HEK293 (cell line): Measurements from ENCODE around the gene COX7A2.

Experiments used
- CTCF ChIP-seq: fragments of 450-650 bp; formaldehyde crosslinking; IDR thresholded peaks from 2 replicates; pipeline ENCODE4 v1.5.1; 2016; ENCODE audit warnings: missing biosample characterization, missing genetic modification characterization
- KLF16 ChIP-seq: fragments of 450-650 bp; formaldehyde crosslinking; IDR thresholded peaks from 2 replicates; pipeline ENCODE4 v1.5.1; 2017; ENCODE audit warnings: missing biosample characterization, missing genetic modification characterization
- MEIS1 ChIP-seq: sonication (generic); formaldehyde crosslinking; IDR thresholded peaks from 2 replicates; pipeline ENCODE4 v1.8.1; 2022; ENCODE audit warnings: missing genetic modification reagents, mild to moderate bottlenecking, borderline replicate concordance
- SETDB1 ChIP-seq: IDR thresholded peaks from one replicate; pipeline ENCODE4 v1.6.1; 2017; ENCODE audit warnings: mild to moderate bottlenecking, low read length, moderate library complexity, mixed read lengths; ENCODE audit not compliant: insufficient read length
- WT1 ChIP-seq: fragments of 450-650 bp; formaldehyde crosslinking; IDR thresholded peaks from 2 replicates; pipeline ENCODE4 v1.5.1; 2016; ENCODE audit warnings: missing biosample characterization, missing genetic modification characterization
- YY2 ChIP-seq: fragments of 450-650 bp; formaldehyde crosslinking; IDR thresholded peaks from 2 replicates; pipeline ENCODE4 v1.5.1; 2016; ENCODE audit warnings: missing biosample characterization, missing genetic modification characterization
- ZFP37 ChIP-seq: fragments of 450-650 bp; formaldehyde crosslinking; IDR thresholded peaks from 2 replicates; pipeline ENCODE4 v1.5.1; 2016; ENCODE audit warnings: missing biosample characterization, missing genetic modification characterization
- ZFP69B ChIP-seq: fragments of 450-650 bp; formaldehyde crosslinking; IDR thresholded peaks from 2 replicates; pipeline ENCODE4 v1.5.1; 2016; ENCODE audit warnings: missing biosample characterization, missing genetic modification characterization
- ZNF121 ChIP-seq: fragments of 450-650 bp; formaldehyde crosslinking; IDR thresholded peaks from 2 replicates; pipeline ENCODE4 v1.5.1; 2016; ENCODE audit warnings: missing biosample characterization, missing genetic modification characterization
- ZNF157 ChIP-seq: fragments of 450-650 bp; formaldehyde crosslinking; IDR thresholded peaks from 2 replicates; pipeline ENCODE4 v1.5.1; 2016; ENCODE audit warnings: missing biosample characterization, missing genetic modification characterization
- ZNF175 ChIP-seq: fragments of 450-650 bp; formaldehyde crosslinking; IDR thresholded peaks from 2 replicates; pipeline ENCODE4 v1.5.1; 2016; ENCODE audit warnings: missing biosample characterization, missing genetic modification characterization
- ZNF37A ChIP-seq: fragments of 450-650 bp; IDR thresholded peaks from 2 replicates; pipeline ENCODE4 v1.5.1; 2018; ENCODE audit warnings: missing biosample characterization, missing genetic modification characterization
- ZNF521 ChIP-seq: fragments of 450-650 bp; formaldehyde crosslinking; IDR thresholded peaks from 2 replicates; pipeline ENCODE4 v1.5.1; 2017; ENCODE audit warnings: missing biosample characterization, mild to moderate bottlenecking, missing genetic modification characterization

- TF ChIP-seq ZNF121 (tag by site-specific recombination) (no peak), ZNF521 (tag by site-specific recombination) (no peak), ZNF37A (tag by site-specific recombination) (no peak), KLF16 (tag by site-specific recombination) (no peak), YY2 (tag by site-specific recombination) (no peak), CTCF (tag by site-specific recombination) (peak; percentile 38; the same call in 1 of the 2 replicates), ZNF157 (no peak), ZFP37 (tag by site-specific recombination) (no peak), ZNF175 (tag by site-specific recombination) (no peak), MEIS1 (CRISPR knock-in tag) (no peak), ZFP69B (tag by site-specific recombination) (no peak), SETDB1 (no peak), WT1 (tag by site-specific recombination) (no peak)
These were observed 12.9 kb downstream of the COX7A2 start for GRCh38 chr6:75230484-75231325.
